Activated CD4-positive, CD25-positive, alpha-beta regulatory T cell treated with anti-CD3 and anti-CD28 coated beads, Interleukin-2, amount 50 U/mL, for 24 hours (primary cell): Measurements from ENCODE around the gene RHOG.
"Not testable (repeated sequence)": the region's sequence is repeated elsewhere in the genome, so short reads cannot be mapped to it uniquely, and the experiment has no call there.

Experiments
- ATAC-seq, 2 donors: fragments of 150-1000 bp; cut with Tn5 transposase; one replicate each; pipeline ENCODE4 v1.10.0; 2021; ENCODE audit warnings: mild to moderate bottlenecking in 1 of 2, moderate library complexity in 1 of 2

RHOG gene

DNA sequence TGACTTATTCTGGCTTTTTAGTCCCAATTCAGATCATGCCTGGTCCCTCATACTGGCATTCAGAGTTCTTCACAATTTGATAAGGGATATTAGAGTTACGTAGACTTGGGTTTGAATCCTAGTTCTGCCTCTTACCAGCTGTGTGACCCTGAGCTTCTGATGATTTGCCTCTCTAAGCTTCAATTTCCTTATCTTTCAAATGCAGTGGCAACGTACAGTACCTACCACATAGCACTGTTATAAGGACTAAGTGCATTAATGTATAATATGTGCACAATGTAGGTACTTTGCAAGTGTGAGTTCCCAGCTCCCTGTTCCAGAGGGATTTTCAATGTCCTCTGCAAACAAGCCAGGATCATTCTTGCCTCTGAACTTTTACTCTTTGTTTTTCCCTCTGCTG, 7.3 kb downstream of the RHOG start:
- no peak for ATAC-seq

GRCh38 chr11:3832816-3833215, 7.9 kb downstream of the RHOG start:
- no peak for ATAC-seq

DNA sequence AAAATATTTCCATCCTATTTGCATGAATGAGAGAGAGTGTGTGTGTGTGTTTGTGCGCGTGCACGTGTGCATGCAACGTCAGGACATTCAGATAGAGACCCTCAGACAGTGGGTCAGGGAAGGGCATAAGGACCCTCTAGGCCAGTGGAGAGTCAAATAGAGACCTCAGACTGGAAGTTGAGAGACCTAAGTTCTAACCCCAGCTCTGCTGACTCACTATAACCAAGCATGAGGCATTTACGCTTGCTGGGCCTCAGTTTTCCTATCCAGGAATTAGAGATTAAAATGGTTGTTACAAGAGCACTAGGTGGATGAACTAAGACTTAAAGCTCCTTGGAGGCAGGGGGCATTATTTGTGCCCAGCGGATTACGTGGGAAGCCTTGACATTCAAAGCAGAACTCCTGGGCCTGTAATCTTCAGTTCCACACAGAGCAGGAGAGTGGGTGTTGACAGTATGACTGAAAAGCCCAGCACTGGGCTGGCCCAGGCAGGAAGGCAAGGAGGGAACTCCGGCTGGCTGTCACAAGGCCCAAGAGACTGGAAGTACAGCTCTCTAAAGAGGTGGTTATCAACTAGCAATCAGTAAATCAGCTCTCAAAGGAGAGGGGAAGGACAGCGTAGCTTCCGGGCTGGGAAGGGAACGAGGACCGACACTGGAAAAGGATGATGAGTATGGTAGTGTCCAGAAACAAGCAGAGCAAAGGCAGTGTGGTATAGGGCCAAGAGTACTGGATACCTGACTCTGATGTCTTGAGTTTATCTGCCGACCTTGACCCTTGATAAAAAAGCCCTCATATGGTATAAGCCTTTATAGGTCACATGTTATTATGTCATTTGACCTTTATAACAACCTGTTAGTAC, 9.2 kb downstream of the RHOG start:
- peak; percentile 58 to 63 for ATAC-seq

DNA sequence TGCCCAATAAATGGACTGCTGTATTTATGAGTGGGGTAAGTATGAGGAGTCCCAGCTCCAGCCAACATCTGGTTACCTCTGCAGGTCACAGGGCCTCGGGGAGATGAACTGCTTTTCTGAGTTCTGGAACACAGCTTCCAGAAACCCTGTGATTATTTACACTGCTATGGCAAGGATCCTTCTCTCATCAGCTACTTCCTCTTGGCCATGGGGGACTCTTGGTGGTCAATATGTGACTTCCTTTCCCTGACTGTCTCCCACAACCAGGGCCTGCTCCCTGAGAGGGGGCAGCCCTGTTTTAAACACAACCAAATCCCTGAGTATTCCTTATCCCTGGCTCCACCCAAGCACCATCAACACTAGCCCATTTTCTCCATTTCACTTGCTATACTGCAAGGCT, 10.0 kb downstream of the RHOG start:
- no peak for ATAC-seq

GRCh38 chr11:3830088-3830487, 10.7 kb downstream of the RHOG start:
- ATAC-seq = no peak

- ATAC-seq = no peak
Observed at GRCh38 chr11:3827434-3828186, 13.1 kb downstream of the RHOG start.

- no peak for ATAC-seq
Observed at GRCh38 chr11:3826721-3827120, 14.0 kb downstream of the RHOG start.

DNA sequence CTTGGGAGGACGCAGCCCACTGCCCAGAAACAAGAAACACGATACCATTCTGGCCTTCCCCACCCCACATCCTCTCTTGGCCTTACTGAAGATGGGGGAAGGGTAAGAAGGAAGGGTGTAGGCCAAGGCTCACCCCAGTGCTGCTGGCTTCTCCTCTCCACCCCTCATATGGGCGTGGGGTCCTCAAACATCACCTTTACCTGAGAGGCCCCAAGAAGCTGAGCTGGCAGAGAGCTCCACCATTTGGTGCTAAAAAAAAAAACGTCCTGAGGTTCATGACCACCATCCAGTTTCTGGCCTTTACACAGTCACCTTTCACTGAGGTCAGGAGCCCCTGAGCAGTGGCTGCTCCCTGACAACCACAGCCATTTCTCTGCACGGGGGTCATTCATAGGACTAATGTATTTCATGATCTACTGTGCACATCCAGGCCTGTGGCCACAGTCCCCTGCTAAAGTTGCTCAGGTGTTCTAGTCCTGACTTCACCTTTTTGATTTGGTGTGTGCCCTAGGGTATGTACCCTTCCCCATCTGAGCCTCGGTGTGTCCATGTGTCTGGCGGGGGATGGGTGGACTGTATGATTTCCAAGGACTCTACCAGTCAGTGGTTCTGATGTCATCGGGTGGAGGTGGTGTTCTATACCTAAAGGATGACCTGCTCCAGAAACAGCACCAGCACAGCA, 15.1 kb downstream of the RHOG start:
- no peak for ATAC-seq

- peak; percentile 90 to 91 for ATAC-seq
Observed at GRCh38 chr11:3824714-3825472, 15.9 kb downstream of the RHOG start.

GRCh38 chr11:3823762-3824506, 16.8 kb downstream of the RHOG start:
- no peak for ATAC-seq

DNA sequence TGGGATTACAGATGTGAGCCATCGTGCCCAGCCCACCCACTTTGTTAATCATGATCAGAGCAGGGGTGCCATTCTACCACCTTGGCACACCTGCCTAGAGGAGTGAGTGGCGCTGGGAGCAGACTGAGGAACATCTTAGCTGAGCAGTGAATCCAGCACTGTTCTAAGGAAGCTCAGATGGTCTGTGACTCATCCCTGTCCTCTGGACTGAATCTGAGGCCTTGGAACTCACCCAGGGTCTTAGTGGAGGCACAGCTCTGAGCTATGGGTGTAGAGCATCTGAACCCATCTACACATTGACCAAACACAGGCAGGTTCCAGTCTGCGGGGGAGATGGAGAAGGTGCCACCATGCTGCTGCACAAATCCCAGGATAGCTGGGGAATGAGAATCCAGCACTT, 17.5 kb downstream of the RHOG start:
- no peak for ATAC-seq

DNA sequence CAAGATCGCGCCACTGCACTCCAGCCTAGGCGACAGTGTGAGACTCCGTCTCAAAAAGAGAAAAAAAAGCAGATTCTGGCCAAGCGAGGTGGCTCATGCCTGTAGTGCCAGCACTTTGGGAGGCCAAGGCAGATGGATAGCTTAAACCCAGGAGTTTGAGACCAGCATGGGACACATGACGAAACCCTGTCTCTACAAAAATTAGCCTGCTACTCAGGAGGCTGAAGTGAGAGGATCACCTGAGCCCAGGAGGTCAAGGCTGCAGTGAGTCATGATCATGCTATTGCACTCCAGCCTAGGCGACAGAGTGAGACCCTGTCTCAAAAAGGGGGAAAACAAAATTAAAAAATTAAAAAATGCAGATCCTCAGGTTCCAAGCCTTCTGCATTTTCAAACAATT, 18.4 kb downstream of the RHOG start:
- ATAC-seq = no peak

DNA sequence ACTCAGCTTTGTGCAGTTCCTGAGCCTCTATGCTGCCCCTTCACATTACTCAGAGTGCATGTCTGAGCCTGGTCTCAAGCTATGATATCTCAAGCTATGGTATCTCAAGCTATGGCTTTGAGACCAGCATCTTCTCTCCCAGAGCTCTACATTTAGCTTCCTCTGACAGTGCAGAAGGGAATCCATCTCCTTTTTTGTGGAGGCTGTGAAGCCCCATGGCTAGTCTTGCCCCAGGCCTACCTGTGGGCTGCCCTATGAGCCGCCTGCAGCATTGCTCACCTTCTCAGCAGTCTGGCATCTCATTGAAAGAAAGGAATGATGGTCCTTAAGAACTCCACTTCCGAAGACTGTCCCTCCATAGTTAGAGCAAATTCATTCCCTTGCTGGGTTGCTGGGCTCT, 19.8 kb downstream of the RHOG start:
- ATAC-seq = no peak

- no peak for ATAC-seq
Observed at GRCh38 chr11:3817181-3817800, 23.5 kb downstream of the RHOG start.

- ATAC-seq = no peak
Observed at GRCh38 chr11:3816673-3817072, 24.1 kb downstream of the RHOG start.

GRCh38 chr11:3815845-3816244, 24.9 kb downstream of the RHOG start:
- no peak for ATAC-seq

- not testable (repeated sequence) for ATAC-seq
Observed at GRCh38 chr11:3814832-3815231, 25.9 kb downstream of the RHOG start.

- no peak for ATAC-seq
Observed at GRCh38 chr11:3810951-3811350, 29.8 kb downstream of the RHOG start.

DNA sequence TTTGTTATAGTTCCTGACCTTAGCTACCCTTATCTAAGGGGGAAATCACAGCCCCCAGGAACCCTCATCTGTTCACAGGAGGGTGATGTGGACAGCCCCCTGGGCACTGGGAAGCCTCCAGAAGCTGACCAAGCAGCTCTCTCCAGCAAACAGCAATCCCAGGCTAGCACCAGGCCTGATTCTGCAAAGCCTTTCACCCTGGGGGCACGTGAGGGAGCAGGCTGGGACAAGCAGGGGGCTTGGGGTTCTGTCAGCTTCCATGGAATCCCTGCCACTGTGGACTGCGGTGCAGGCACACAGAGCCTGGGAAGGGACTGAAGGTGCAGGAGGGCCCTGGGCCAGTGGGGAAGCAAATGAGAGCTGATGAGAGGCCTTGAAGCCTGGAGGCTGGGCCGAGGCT, 30.3 kb downstream of the RHOG start:
- no peak for ATAC-seq

DNA sequence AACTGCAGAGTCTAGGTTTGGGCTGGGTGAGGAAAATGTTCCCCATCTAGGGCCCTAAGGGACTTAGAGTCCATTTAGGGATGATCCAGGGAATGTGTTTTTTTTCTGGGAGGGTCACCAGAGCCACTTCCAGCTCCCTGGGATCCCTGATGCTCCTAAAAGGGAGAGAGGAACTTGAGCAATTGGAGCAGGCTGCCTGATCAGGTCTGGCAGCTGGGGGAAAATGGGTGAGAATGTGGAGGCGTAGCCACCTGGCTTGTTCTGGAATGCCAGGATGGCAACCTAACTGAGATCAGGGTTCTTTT, 31.2 kb downstream of the RHOG start:
- ATAC-seq = no peak

GRCh38 chr11:3808861-3809623, 31.7 kb downstream of the RHOG start:
- peak; percentile 75 to 78 for ATAC-seq
